NCI-H748 (cell line): Measurements from ENCODE around the gene CAPNS2.
"Not testable (repeated sequence)": the region's sequence is repeated elsewhere in the genome, so short reads cannot be mapped to it uniquely, and the experiment has no call there.

Source experiments
- DNase-seq: peaks from one replicate; lab custom pipeline; 2025; ENCODE audit not compliant: unreplicated experiment; lab: John Stamatoyannopoulos, UW

Gene CAPNS2

DNA sequence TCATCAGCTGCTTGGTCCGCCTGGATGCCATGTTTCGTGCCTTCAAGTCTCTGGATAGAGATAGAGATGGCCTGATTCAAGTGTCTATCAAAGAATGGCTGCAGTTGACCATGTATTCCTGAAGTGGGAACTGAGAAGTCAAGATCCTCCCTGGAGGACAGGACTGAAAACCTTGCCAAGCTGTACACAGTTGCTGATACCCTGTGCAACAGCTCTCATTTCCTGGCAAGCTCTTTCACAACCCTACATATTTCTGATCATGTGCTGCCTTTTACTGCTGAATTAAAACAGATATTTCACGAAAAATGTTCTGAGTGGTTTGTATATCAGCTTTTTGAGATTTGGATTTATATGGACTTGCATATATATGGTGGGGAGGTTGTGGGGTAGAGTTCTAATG is 898 bp downstream of the CAPNS2 start:
- no peak for DNase-seq

DNA sequence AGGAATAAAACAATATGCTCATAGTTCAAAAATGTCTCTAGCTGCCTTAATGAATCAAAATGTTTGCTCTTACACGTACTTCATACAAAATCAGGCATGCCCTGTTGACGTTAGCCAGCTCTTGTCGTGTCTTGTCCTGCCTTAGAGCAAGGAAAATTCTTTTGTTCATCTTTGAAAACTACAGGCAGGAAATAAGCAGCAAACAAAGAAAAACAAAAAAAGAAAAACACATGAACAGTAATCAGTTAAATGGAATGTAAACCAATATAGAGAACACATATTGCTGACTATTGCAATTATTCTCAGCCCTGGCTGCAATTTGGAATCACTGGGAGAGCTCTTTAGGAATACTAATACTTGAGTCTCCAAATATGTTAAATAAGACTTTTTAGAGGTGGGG is 1.7 kb downstream of the CAPNS2 start:
- DNase-seq = no peak

DNA sequence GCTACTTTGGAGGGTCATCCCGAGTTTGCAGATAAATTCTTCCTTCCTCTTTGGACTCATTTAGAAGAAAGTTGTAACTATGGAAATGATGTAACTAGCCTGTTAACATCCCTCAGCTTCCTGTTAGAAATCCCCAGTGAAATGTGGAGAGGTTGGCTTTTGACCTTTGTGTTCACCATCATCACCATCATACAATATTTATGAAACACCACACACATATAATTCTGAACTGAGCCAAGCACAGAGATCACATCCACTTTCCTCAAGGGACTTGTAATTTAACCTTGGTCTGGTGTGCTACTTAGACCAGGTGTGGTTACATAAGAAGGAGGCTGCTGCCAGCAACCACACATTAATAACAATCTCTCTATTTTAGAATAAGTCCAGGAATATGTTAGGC is 2.5 kb downstream of the CAPNS2 start:
- DNase-seq = no peak

DNA sequence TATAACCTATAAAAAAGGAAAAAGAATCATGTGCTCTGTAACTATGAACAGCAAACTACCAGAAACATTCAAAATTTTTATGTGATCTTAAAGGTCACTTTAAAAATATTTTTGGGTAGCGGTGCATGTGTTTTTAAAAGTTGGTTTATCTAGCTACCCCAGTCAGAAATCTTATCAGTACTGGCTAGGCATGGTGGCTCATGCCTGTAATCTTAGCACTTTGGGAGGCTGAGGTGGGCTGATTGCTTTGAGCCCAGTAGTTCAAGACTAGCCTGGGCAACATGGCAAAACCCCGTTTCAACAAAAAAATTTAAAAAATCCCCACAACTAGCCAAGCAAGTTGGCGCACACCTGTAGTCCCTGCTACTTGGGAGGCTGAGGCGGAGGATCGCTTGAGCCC is 3.7 kb downstream of the CAPNS2 start:
- DNase-seq = no peak

DNA sequence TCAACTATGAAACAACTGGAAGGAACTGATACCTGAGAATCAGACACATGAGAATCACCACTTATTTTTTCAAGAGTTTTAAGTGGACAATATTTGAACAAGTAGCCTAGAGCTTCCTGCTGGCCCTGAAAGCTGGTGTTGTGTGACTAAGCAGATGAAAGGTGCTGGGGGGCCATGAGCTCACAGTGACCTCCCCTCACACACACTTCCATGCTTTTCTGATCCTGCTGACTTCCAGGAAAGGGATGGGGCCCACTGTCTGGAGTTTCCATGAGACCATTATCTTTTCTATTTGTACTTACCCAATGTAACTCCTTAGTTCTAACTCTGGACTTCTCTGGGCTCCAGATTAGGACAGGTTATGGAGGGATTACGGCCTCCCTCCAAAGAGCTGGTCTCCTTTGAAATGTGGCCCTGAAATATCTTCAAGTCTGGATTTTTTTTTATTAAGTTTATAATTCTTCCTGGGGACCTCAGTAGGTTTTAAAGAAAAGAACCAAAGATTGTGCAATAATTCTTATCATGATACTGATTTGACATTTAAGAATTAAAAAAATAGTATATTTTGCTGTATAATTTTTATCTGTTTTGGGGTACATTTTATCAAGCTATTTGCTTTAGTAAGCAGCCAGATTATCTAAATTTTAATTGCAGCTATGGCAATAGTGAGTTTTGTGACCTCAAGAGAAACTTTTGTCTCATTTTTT is 4.9 kb downstream of the CAPNS2 start:
- DNase-seq = peak; percentile 11

DNA sequence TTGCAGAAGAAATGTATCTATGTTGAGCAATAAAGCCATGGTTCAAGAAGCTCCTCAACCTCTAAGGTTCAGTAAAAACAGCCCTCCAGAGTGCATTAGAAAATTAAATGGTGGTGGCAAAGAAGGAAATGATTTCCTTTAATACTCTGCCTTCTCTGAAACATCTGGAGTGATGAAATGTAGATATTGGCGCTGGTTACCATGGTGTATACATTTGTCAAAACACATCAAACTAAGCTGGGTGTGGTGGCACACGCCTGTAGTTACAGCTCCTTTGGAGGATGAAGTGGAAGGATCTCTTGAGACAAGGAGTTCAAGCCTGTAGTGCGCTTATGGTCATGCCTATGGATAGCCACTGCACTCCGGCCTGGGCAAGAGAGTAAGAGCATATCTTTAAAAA is 6.0 kb downstream of the CAPNS2 start:
- no peak for DNase-seq

DNA sequence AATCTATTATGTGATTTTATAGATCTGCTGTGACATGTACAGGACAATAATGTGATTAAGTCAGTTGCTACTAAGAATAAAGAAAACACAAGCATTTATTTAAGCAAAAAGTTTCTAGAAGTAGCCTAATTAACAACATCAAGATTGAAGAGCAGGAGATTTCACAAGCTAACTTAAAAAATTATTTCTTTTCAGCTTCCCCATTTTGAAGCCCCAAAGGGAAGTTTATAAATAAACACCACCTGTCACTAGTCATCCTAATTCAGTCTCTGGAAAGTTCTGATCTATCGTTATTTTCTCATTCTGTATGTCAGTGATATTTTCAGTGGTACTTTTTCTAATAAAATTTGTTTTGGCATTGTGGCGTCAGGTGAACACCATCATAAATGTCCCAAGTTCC is 8.3 kb downstream of the CAPNS2 start:
- DNase-seq = no peak

DNA sequence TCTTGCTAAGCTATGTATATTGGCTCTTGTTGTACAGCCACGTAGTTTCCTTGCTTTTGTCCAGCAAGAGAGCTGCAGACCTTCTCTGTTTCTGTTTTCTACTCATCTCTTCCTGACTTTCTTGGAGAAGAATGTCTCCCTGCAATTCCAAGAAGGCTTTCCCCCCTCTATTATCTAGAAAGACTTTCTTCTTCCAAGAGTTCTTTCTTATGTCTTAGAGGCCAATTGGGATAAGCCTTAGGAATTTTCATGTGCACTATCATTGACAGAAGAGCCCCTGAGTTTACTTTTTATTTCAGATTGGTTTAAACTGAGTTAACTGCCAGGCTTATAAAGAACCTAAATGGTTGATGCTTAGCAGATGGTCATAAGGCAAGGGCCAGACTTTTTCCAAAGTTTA is 9.0 kb downstream of the CAPNS2 start:
- DNase-seq = no peak

DNA sequence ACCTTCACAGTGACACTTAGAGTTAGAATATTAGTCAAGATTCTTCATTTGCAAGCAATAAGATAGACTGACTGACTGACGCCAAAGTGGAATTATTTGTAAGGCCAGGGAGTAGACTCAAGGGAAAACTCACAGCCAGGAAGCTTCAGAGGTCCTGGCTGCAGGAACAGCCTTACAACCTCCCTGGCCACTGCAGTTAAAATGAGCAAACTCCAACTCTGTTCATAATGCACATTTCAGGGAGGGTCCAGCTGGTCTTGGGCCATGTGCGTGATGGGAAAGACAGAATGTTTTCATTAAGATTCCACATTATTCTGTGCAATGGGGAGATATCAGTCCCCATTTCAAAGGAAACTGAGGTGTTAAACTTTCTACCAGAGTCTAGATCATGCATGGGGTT is 9.9 kb downstream of the CAPNS2 start:
- DNase-seq = no peak

DNA sequence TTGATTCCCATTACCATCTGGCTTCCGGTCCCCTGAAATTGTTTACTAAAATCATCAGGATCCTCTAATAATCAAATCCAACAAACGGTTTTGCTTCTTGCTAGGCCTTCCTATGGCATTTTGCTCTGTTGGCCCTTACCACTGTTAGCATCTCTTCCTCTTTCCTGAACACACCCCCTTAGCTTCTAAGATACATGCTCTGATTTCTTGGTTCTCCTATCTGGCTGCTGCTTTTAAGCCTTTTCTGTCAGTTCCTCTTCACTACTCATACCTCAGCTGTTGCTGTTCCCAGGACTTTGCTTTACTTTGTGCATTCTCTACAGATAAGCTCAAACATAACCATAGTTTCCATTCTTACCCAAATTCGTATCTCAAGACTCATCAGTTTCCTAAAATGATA is 11.4 kb downstream of the CAPNS2 start:
- DNase-seq = no peak

DNA sequence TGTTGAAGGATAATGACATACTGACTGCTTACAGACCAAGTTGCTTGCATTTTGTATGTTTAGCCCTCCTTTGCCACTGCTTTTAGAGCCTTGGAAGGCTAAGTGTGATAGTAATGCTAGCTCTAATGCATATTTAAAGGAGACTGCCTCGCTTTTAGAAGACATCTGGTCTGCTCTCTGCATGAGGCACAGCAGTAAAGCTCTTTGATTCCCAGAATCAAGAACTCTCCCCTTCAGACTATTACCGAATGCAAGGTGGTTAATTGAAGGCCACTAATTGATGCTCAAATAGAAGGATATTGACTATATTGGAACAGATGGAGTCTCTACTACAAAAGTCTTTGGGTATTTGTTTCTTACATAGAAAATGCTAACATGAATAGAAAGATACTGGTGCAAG is 19.1 kb downstream of the CAPNS2 start:
- DNase-seq = peak; percentile 32

DNA sequence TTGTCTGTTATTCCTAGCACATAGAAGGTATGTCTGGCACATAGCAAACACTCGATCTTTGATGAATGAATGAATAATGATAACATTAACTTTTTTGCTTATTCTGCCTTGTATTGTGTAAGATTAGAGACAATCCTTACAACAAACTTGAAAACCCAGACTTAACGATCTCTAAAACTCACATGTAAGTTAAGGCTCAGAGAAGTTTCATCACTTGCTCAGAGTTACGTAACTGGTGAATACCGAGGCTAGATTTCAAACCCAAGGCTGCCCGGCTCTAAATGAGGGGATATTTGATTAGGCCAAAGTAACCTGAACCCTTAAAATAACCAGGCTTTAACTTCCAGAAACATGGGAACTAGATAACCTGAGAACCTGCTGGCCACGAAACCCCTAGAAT is 22.3 kb downstream of the CAPNS2 start:
- DNase-seq = no peak

DNA sequence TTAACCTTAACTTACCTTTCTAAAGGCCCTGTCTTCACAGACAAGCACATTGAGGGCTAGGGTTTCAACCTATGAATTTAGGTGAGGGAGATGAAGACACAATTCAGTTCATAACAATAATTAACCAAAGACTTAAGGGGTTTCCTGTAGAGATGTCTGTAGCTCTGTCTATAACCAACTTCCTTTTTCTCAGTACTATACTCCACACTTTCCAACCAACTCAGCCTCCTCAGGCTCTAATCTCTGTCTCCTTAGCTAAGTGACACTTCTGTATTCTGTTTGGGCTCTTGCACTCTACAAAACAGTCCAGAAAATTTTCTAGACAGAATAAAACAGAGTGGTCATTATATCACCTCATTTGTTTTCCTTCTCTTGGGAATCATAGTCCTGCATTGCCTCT is 25.8 kb downstream of the CAPNS2 start:
- DNase-seq = no peak

DNA sequence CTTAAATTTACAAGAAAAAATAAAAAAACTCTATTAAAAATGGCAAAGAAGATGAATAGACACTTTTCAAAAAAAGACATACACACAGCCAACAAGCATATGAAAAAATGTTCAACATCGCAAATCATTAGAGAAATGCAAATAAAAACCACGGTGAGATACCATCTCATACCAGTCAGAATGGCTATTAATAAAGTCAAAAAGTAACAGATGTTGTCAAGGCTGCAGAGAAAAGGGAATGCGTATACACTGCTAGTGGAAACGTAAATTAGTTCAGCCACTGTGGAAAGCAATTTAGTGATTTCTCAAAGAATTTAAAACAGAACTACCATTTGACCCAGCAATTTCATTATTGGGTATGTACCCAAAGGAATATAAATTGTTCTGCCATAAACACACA is 31.4 kb downstream of the CAPNS2 start:
- DNase-seq = no peak

DNA sequence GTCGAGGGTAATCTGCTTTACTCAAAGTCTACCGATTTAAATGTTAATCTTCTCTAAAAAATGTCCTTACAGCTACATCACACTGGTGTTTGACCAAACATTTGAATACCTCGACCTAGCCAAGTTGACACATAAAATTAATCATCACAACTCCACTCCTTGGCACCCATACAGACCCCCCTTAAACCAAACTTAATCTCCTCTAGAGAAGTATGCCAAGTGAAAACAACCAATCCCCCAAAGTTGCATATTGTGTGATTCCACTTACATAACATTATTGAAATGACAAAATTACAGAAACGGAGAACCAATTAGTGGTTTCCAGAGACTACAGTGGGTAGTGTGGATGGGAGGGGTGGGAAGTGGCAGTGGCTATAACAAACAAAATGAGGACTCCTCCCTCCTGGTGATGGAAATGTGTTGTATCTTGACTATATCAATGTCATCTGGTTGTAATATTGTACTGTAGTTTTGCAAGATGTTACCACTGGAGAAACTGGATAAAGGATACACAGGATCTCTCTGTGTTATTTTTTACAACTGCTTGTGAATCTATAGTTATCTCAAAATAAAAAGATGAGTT is 39.4 kb downstream of the CAPNS2 start:
- DNase-seq = no peak

DNA sequence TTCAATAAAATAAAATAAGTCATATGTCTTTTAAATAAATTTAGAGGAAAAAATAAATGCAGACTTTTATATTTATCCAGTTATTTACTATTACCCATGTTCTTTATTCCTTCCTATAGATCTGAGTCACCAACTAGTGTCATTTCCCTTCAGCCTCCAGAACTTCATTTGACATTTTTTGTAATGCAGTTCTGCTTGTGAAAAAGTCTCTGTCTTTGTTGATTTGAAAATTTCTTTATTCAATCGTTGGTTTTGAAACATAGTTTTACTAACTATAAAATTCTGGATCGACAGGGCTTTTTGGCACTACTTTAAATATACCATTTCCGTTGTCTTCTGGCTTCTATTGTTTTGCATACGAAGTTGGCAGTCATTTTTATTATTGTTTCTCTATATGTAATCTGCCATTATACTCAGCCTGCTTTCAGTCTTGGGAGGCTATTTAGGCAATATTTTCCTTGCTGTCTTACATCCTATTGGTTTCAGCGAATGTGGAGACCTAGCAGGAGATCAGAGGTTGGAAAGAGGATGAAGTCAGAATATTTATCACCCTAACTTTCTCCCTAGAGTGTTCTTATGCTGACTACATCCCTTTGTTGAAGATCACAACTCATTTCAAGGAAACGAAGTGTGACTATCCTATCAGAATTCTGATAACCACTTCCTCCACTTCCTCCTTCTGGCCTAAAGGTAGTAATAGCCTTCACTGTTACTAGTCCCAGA is 47.3 kb downstream of the CAPNS2 start:
- no peak for DNase-seq

DNA sequence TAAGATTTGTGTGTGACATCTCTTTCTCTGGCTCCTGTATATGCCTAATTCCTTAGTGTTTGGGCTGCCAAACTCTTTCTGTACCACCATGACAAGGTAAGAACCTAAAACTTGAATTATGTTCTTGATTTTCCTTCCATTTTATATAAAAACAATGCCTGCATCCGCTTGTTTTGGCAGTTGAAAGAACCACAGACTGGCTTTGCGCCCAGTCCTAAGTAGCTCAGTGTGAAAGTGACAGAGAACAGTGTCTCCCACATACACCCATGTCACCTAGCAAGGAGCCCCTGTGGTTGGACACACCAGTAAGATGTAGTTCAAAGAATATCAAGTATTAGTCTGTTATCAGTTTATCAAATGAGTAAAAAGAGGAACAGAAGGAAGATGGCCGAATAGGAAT is 48.6 kb downstream of the CAPNS2 start:
- no peak for DNase-seq

DNA sequence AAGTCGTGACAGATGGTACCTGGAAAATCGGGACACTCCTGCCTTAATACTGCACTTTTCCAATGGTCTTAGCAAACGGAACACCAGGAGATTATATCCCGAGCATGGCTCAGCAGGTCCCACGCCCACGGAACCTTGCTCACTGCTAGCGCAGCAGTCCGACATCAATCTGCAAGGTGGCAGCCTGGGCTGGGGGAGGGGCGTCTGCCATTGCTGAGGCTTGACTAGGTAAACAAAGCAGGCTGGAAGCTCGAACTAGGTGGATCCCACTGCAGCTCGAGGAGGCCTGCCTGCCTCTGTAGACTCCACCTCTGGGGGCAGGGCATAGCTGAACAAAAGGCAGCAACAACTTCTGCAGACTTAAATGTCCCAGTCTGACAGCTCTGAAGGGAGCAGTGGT is 49.2 kb downstream of the CAPNS2 start:
- not testable (repeated sequence) for DNase-seq
